Activated naive CD4-positive, alpha-beta T cell treated with anti-CD3 and anti-CD28 coated beads, Interleukin-2, amount 10 ng/mL, durations not matched to agents 7 days and 5 days (primary cell): ENCODE data around the gene LRTM2.

Experiments
- CTCF ChIA-PET: fragments of 350-600 bp; sonication (Branson Sonifier 250); formaldehyde crosslinking; loops from one replicate; lab custom pipeline; 2021; ENCODE audit warnings: antibody characterized with exemption; lab: Charles Lee
- DNase-seq: peaks from one replicate; pipeline ENCODE4 v3.0.0-alpha.2; 2020
- H3K27ac Mint-ChIP-seq: one replicate; pipeline ENCODE4 v1.8.0; 2021; ENCODE audit warnings: mild to moderate bottlenecking, moderate library complexity, mixed read lengths
- H3K27me3 Mint-ChIP-seq: one replicate; pipeline ENCODE4 v1.8.0; 2021; ENCODE audit warnings: mild to moderate bottlenecking, mixed read lengths
- H3K36me3 Mint-ChIP-seq: one replicate; pipeline ENCODE4 v1.8.0; 2021; ENCODE audit warnings: mixed read lengths
- H3K4me1 Mint-ChIP-seq: one replicate; pipeline ENCODE4 v1.8.0; 2021; ENCODE audit warnings: mixed read lengths
- H3K4me3 Mint-ChIP-seq: one replicate; pipeline ENCODE4 v1.8.0; 2021; ENCODE audit warnings: mild to moderate bottlenecking, moderate library complexity, mixed read lengths
- H3K9me3 Mint-ChIP-seq: one replicate; pipeline ENCODE4 v1.8.0; 2021; ENCODE audit warnings: mixed read lengths

The LRTM2 gene

DNA sequence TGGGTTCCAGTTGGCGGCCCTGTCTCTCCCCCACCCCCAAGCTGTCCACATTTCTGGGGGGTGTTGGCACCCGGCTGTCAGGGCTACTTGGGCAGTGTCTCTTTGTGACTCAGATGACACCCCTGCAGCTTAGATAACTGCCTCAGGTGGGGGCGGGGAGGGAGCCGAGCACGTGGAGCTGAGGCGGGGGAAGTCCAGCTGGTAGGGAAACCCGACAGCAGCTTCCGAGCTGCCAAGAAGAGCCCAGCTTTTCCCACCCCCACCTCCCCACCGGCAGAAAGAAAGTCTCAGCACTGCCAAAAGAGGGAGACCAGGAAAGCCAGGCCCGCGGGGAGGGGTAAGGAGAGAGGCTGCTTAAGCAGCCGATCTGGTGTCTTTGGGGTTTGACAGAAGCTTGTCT, 1.4 kb downstream of the LRTM2 start:
- DNase-seq, result no peak
- Mint-ChIP-seq H3K27me3 (peaks cover 63% of the 10 kb centered on the region), H3K4me3 (no peak overlapping the region), H3K27ac (no peak overlapping the region), H3K9me3 (no peaks in the 10 kb centered on the region), H3K4me1 (peaks cover 2% of the 10 kb centered on the region), H3K36me3 (no peaks in the 10 kb centered on the region)
- CTCF ChIA-PET, result no interaction called here

DNA sequence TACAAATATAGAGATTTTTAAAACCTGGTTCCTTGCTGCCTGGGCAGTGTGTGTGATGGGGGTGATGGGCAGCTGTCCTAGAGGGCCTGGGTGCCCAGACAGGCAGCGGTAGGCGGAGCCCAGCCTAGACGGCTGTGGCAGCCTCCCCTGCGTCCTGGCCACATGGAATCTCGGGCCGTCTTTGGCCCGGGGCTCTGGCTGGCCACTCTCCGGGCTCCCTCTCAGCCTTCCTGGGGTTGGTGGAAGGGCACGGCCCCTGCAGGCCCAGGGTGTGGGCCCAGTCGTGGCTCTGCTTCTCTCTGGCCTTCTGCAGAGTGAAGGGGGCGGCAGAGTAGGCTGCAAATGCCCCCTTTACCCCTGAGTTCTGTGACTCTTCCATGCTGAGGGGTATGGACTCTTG, 2.3 kb downstream of the LRTM2 start:
- peaks cover 56% of the 10 kb centered on the region for H3K27me3 Mint-ChIP-seq
- DNase-seq, result no peak
- no peaks in the 10 kb centered on the region for H3K9me3 Mint-ChIP-seq
- no peak overlapping the region for H3K27ac Mint-ChIP-seq
- no peaks in the 10 kb centered on the region for H3K36me3 Mint-ChIP-seq
- H3K4me3 Mint-ChIP-seq, result no peak overlapping the region
- CTCF ChIA-PET, result no interaction called here
- peaks cover 2% of the 10 kb centered on the region for H3K4me1 Mint-ChIP-seq

DNA sequence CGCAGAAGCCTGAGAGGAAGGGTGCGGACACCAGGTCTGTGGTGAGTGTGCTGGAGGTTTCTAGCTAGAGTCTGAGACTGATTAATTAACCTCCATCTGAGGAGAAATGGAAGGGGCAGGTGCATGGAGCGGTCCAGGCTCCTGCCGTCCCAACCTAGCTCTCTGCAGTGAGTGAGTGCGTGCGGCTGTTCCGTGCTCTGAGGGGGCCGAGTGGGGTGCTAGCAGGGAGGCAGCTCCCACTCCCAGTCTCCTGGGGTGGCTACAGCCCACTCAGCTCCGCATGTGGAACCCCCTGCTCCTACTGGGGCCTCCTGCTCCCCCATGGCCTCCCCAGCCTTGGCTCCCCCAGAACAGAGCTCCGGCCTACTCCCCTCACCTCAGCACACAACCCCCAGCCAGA, 2.9 kb downstream of the LRTM2 start:
- CTCF ChIA-PET, result no interaction called here
- Mint-ChIP-seq H3K27me3 (peaks cover 51% of the 10 kb centered on the region), H3K27ac (no peak overlapping the region), H3K4me1 (peaks cover 2% of the 10 kb centered on the region), H3K36me3 (no peaks in the 10 kb centered on the region), H3K9me3 (no peaks in the 10 kb centered on the region), H3K4me3 (no peak overlapping the region)
- no peak for DNase-seq

DNA sequence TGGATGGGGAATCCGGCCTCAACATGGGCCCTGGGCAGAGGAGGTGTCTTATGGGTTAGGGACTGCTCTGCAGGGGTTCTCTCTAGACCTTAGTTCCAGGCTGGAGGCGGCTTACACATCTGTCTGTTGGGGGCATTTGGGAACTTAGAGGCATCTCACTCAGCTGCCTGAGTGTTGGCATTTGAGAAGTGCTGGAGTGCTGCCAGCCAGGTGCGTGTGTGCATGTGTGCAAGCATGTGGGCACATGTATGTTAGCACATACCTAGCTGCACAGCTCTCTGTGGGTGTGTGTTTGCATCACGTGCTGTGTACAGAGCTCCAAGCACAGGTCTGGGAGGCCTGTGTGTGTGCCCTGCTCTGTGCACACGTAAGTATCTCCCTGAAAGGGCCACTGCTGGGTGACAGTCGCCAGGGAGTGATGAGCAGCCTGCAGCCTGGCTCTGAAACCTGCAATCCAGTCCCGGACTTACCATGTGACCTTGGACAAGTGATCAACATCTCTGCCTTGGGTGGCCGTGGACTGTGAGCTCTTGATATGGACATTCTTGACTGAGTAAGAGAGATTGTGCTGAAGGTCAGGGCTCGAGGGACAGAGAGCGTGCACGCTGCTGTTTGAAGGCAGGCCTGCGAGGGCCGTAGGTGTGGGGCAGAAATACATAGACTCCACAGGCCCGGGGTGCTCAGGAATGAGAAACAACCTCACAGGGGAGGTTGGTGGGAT, 5.2 kb downstream of the LRTM2 start:
- CTCF ChIA-PET, result no interaction called here
- H3K4me3 Mint-ChIP-seq, result no peak overlapping the region
- no peak overlapping the region for H3K27ac Mint-ChIP-seq
- DNase-seq, result no peak
- no peaks in the 10 kb centered on the region for H3K9me3 Mint-ChIP-seq
- H3K4me1 Mint-ChIP-seq, result no peaks in the 10 kb centered on the region
- H3K36me3 Mint-ChIP-seq, result no peaks in the 10 kb centered on the region
- H3K27me3 Mint-ChIP-seq, result peaks cover 55% of the 10 kb centered on the region

DNA sequence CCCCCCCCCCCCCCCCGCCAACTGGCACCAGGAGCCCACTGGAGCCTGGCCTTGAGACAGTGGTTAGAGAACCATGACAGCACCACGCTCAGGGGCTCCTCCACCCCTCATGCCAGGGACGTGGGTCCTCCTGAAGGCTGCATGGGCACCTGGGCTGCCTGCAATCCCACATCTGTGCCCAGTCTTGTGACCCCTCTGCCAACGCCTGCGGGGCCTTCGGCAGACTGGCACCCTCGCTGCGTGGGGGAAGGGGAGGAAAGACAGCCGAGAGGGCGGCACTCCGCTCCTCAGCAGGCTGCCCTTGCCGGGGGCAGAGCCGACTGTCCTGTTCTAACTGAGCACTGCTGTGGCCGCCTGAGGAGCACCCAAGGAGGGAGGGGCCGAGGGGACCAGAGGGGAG, 6.0 kb downstream of the LRTM2 start:
- H3K9me3 Mint-ChIP-seq, result no peaks in the 10 kb centered on the region
- H3K27me3 Mint-ChIP-seq, result peaks cover 55% of the 10 kb centered on the region
- H3K36me3 Mint-ChIP-seq, result no peaks in the 10 kb centered on the region
- no peak overlapping the region for H3K27ac Mint-ChIP-seq
- no peak overlapping the region for H3K4me3 Mint-ChIP-seq
- CTCF ChIA-PET, result no interaction called here
- H3K4me1 Mint-ChIP-seq, result no peaks in the 10 kb centered on the region
- no peak for DNase-seq

DNA sequence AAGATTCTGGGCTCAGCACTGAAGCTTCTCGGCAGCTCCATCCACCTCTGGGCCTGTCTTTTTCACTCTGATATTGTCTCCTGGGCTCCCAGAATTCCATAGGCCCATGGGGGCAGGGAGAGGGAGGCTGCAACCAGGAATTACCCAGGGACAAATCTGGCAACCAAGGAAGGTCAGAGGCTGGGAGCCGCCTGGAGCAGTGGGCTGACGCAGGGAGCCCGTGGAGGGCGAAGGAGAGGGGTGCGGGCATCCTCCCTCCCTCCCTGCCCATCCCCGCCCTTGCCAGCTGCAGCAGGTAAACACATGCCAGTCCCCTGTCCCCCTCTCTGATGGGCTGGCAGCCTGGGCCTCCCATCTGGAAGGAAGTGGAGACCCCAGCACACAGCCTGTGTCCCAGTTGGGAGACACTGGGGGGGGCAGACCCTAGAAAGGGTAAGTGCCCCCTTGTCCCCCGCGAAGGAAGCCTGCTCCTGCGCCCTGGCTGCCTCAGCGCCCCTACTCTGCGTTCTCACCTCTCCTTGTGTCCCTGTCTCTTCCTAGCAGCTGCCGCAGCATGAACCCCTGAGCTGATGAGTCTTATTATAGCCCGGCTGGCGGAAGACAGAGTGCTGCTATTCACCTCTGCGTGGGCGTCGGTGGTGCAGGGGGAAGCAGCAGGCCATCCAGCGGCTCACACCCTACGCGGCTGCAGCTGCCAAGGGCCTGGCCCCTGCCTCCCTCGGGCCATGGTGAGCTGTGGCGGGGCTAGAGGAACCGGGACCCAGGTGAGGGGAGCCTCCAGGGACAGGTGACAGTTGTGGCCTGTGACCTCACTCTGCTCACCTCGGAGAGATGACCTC, 6.7 kb downstream of the LRTM2 start:
- CTCF ChIA-PET, result no interaction called here
- no peak for DNase-seq
- no peaks in the 10 kb centered on the region for H3K9me3 Mint-ChIP-seq
- peaks cover 55% of the 10 kb centered on the region for H3K27me3 Mint-ChIP-seq
- peak overlapping the region; percentile 56 for H3K27ac Mint-ChIP-seq
- H3K4me3 Mint-ChIP-seq, result no peak overlapping the region
- H3K4me1 Mint-ChIP-seq, result no peaks in the 10 kb centered on the region
- no peaks in the 10 kb centered on the region for H3K36me3 Mint-ChIP-seq

DNA sequence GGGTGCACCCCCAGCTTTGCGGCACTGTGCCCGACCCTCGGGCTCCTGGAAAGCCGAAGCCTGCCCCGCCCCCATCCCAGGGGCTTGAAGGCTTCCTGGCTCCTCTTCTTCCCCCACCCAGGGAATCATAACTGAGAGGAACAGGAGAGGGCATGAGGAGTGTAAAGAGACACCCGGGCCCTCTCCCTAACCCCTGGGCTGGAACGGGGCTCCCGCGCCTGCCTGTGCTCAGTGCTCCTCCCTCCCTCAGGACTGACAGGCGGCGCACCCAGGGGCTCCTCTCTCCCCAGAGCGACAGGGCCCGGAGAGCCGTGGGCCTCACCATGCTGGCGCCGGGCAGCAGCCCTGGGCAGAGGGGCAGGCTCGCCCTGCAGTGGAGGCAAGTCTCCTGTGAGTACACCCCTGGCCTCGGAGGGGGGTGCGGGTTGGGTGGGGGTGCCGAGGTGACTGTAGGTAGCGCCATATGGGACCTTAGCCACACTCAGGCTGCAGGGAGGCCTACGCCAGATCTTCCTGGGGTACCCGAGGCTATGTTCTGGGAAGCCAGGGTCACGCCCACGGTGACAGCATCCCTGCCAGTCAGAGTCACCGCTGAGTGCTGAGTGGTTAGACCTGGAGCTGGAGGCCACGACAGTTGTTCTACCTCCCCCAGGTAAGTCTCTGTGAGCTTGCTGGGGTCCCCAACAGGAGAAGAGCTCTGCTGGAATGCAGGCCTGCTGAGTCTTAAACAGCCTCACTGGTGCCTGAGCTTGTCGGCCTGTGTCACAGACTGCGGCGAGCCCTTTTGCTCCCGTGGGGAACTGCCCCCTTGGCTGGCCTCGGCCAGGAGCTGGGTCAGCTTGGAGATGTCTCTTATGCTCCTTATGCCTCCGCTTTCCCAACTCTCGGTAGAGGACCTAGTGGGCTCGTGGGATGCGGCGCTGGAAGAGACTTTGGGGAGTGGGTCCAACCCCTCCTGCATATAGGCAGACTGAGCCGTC, 7.8 kb downstream of the LRTM2 start:
- Mint-ChIP-seq H3K36me3 (no peaks in the 10 kb centered on the region), H3K9me3 (no peaks in the 10 kb centered on the region), H3K4me3 (no peak overlapping the region), H3K27ac (no peak overlapping the region), H3K27me3 (peaks cover 47% of the 10 kb centered on the region), H3K4me1 (no peaks in the 10 kb centered on the region)
- CTCF ChIA-PET, result no interaction called here
- no peak for DNase-seq

DNA sequence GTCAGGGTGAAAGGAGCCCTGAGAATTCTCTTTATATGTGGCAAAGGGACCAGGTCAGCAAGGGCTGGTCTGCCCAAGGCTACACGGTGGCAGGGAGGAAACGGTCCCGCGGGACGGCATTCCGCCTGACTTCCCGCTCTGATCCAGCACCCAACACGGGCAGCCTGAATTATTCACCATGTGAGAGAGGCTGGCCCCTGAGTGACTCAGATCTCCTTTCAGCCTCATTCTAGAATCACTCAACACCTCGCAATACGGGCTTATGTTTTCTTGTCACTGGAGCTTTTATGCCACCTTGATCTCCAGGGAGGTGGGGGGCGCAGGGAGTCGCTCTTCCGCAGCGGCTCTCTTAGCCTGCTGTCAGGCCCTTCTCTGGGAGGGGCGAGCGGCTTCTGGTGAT, 8.5 kb downstream of the LRTM2 start:
- CTCF ChIA-PET, result no interaction called here
- no peak overlapping the region for H3K4me3 Mint-ChIP-seq
- peaks cover 48% of the 10 kb centered on the region for H3K27me3 Mint-ChIP-seq
- H3K4me1 Mint-ChIP-seq, result no peaks in the 10 kb centered on the region
- no peaks in the 10 kb centered on the region for H3K9me3 Mint-ChIP-seq
- no peaks in the 10 kb centered on the region for H3K36me3 Mint-ChIP-seq
- no peak for DNase-seq
- peak overlapping the region; percentile 38 for H3K27ac Mint-ChIP-seq

DNA sequence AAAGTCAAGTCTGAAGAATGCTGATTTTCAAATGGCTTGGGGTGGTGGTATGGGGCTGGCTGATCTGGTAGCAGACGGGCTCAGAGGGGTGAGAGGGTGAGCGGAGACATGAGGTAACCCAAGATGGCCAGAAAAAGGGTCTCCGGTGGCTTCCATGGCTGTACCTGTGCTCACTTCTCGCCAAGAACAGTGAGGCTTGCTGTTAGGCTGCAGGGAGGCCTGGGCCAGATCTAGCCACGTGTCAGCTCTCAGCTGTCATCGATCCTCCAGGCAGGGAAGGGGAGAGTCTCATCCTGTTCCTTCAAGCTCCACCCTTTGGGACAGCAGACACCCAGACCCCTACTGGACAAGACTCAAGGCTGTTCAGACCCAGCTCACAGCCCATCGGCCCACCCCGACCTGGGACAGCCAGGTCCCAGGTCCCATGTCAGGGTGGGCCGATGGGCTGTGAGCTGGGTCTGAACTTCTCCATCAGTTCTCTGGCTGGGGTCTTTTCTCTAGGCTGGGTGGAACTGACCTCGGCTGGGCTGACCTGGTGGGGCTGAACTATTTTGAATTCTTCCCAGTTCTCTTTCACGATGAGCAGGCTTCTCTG, 9.0 kb downstream of the LRTM2 start:
- Mint-ChIP-seq H3K36me3 (no peaks in the 10 kb centered on the region), H3K27me3 (peaks cover 52% of the 10 kb centered on the region), H3K27ac (no peak overlapping the region), H3K9me3 (no peaks in the 10 kb centered on the region), H3K4me1 (no peaks in the 10 kb centered on the region), H3K4me3 (no peak overlapping the region)
- no peak for DNase-seq
- CTCF ChIA-PET, result no interaction called here

DNA sequence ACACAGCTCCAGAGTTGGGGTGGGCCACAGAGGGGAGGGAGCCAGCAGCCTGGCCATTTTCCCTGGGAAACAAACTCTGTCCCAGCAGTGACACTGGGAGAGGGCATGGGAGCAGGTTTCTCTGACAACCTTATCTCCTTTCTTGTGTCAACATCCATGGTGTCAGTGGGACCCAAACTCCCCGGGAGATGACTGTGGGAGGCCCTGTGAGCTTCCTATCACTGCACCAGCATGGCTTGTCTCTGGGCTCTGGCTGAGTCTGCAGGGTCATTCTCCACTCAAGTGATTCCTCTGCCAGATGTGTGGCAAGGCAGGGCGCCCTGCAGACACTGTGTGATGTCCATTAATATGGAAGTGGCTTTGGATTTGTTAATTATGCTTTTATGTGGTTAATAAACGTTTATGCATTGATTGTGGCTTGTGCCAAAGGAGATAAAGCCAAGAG, 10.1 kb downstream of the LRTM2 start:
- H3K4me1 Mint-ChIP-seq, result no peaks in the 10 kb centered on the region
- no peaks in the 10 kb centered on the region for H3K9me3 Mint-ChIP-seq
- no peak for DNase-seq
- H3K36me3 Mint-ChIP-seq, result no peaks in the 10 kb centered on the region
- CTCF ChIA-PET, result no interaction called here
- H3K27ac Mint-ChIP-seq, result no peak overlapping the region
- H3K4me3 Mint-ChIP-seq, result no peak overlapping the region
- H3K27me3 Mint-ChIP-seq, result peaks cover 53% of the 10 kb centered on the region

DNA sequence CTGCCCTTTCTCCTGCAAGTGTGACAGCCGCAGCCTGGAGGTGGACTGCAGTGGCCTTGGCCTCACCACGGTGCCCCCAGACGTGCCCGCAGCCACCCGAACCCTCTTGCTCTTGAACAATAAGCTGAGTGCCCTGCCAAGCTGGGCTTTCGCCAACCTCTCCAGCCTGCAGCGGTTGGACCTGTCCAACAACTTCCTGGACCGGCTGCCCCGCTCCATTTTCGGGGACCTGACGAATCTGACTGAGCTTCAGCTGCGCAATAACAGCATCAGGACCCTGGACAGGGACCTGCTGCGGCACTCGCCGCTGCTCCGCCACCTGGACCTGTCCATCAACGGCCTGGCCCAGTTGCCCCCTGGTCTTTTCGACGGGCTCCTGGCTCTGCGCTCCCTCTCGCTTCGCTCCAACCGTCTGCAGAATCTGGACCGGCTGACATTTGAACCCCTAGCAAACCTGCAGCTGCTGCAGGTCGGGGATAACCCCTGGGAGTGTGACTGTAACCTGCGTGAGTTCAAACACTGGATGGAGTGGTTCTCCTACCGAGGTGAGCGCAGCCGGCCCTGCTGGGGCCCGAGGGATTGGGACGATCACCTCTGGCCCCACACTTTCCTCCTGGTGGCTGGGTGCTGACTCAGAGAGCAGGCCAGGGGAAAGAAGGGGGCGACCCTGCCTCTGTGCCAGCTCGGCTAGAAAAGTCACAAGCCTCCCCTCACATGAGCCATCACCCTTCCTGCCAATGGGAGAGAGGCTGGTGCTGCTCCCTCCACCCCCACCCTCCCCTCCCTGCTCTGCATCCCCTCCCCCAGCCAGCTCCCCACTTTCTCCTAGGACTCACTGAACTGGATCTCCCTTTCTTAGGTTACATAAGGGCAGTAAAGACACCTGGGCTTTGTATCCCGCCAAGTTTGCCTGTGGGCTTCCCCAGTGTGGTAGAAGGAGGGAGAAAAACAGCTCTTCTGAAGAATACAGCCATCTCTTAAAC, 10.9 kb downstream of the LRTM2 start:
- Mint-ChIP-seq H3K36me3 (no peaks in the 10 kb centered on the region), H3K9me3 (no peaks in the 10 kb centered on the region), H3K4me3 (no peak overlapping the region), H3K27me3 (peaks cover 53% of the 10 kb centered on the region), H3K4me1 (no peaks in the 10 kb centered on the region), H3K27ac (no peak overlapping the region)
- DNase-seq, result peak; percentile 61
- CTCF ChIA-PET, result no interaction called here

DNA sequence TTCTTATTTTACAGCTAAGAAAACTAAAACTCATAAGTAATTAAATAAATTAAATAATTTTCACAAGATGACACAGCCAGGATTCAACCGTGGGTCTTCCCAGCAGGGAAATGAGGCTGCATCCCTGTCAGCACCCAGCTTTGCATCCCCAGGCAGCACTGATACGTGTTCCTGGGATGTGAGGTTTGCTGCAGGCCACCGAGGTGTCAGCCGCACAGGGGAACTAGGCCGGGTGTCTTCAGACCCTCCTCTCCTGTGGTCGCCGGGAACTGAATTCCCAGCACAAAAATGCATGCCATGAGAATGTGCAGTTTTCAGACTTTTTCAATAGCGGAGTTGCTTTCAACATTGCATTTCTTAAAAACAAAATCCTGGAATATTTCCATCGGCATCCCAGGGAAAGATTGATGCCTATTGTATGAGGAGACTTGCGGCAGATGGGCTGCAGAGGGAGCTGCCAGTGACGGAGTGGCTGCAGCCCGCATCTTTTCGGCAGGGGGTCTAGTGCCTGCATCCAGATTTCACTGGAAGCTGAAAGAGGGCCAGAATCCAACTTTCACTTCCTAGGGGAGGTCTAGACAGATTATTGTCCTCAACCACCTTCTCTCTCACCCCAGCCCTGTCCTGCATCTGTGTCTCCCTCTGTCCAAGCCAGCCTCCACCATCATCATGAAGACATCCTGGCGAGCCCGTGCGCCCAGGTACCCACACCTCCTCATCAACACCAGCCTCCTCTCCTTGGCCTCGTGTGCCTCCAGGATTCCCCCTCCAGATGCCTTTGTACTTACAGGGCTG, 12.6 kb downstream of the LRTM2 start:
- H3K27me3 Mint-ChIP-seq, result peaks cover 53% of the 10 kb centered on the region
- no peak overlapping the region for H3K4me3 Mint-ChIP-seq
- no peak overlapping the region for H3K27ac Mint-ChIP-seq
- no peaks in the 10 kb centered on the region for H3K9me3 Mint-ChIP-seq
- no peaks in the 10 kb centered on the region for H3K4me1 Mint-ChIP-seq
- CTCF ChIA-PET, result interaction anchor here (0.6 kb wide), 1 partner anchor 62 kb away, joined by 3 read pairs; no protein-coding TSS in a partner anchor
- H3K36me3 Mint-ChIP-seq, result no peaks in the 10 kb centered on the region
- no peak for DNase-seq
